GM12878 (cell line): ENCODE results near the gene MED25. TPM values are rescaled to one million over a fixed set of nuclear protein-coding genes. Genes with fewer than 3 reads are reported as not detected.

Experiments used
- ATF3 ChIP-seq: IDR thresholded peaks from 2 replicates; pipeline ENCODE4 v1.6.1; 2011; ENCODE audit warnings: low read depth, mild to moderate bottlenecking, low read length, moderate library complexity, borderline replicate concordance; ENCODE audit errors: extremely low read depth
- ATF7 ChIP-seq: fragments of 450-650 bp; IDR thresholded peaks from 2 replicates; pipeline ENCODE4 v1.6.1; 2016; ENCODE audit warnings: low read depth, mild to moderate bottlenecking
- BACH1 ChIP-seq: fragments of 450-650 bp; IDR thresholded peaks from 2 replicates; pipeline ENCODE4 v1.6.1; 2017; ENCODE audit warnings: mild to moderate bottlenecking, borderline replicate concordance
- BCLAF1 ChIP-seq: fragments of 450-650 bp; IDR thresholded peaks from 2 replicates; pipeline ENCODE4 v1.6.1; 2017; ENCODE audit warnings: antibody characterized with exemption, mild to moderate bottlenecking, moderate library complexity
- CBFB ChIP-seq: IDR thresholded peaks from 2 replicates; pipeline ENCODE4 v1.6.1; 2016; ENCODE audit warnings: antibody characterized with exemption, low read depth
- EGR1 ChIP-seq, 2 experiments: IDR thresholded peaks; 1 replicate in 1 of 2; 2 replicates in 1 of 2; pipeline ENCODE4 v1.6.1; 2011 to 2012; ENCODE audit warnings: low read depth in 2 of 2, low read length in 2 of 2, borderline replicate concordance in 1 of 2, mild to moderate bottlenecking in 1 of 2, moderate library complexity in 1 of 2
- ESRRA ChIP-seq: IDR thresholded peaks from 2 replicates; pipeline ENCODE4 v1.6.1; 2012; ENCODE audit warnings: mild to moderate bottlenecking, low read length, improper control_type of control experiment
- EZH2 ChIP-seq: IDR thresholded peaks from 2 replicates; pipeline ENCODE4 v1.6.1; 2012; ENCODE audit warnings: low read depth, mild to moderate bottlenecking, control low read depth, inconsistent platforms, low read length, borderline replicate concordance; ENCODE audit not compliant: control insufficient read depth
- GABPA ChIP-seq: IDR thresholded peaks from 2 replicates; pipeline ENCODE4 v1.6.1; 2014; ENCODE audit warnings: antibody characterized with exemption, low read depth, mild to moderate bottlenecking, inconsistent platforms
- GATAD2B ChIP-seq: fragments of 450-650 bp; conservative IDR thresholded peaks from 2 replicates; pipeline ENCODE4 v1.6.1; 2017; ENCODE audit warnings: low read depth, mild to moderate bottlenecking, moderate library complexity
- HCFC1 ChIP-seq: fragments of 150-350 bp; IDR thresholded peaks from 2 replicates; pipeline ENCODE4 v1.6.1; 2014; ENCODE audit warnings: low read length
- HDAC2 ChIP-seq: fragments of 200-600 bp; sonication (generic); IDR thresholded peaks from 2 replicates; pipeline ENCODE4 v1.6.1; 2017
- HDGF ChIP-seq: fragments of 450-650 bp; IDR thresholded peaks from 2 replicates; pipeline ENCODE4 v1.6.1; 2016; ENCODE audit warnings: antibody characterized with exemption
- IKZF2 ChIP-seq, 2 experiments: fragments of 450-650 bp; IDR thresholded peaks; 2 replicates each; pipeline ENCODE4 v1.6.1; 2017; ENCODE audit warnings: mild to moderate bottlenecking in 2 of 2, moderate library complexity in 2 of 2
- KAT2A ChIP-seq: conservative IDR thresholded peaks from 2 replicates; pipeline ENCODE4 v1.6.1; 2011; ENCODE audit warnings: low read depth, low read length; ENCODE audit not compliant: control insufficient read depth
- NFYA ChIP-seq: IDR thresholded peaks from 2 replicates; pipeline ENCODE4 v1.6.1; 2011; ENCODE audit warnings: low read depth, mild to moderate bottlenecking, low read length, improper control_type of control experiment, borderline replicate concordance
- PAX5 ChIP-seq: IDR thresholded peaks from 2 replicates; pipeline ENCODE4 v1.6.1; 2011; ENCODE audit warnings: low read depth, low read length, borderline replicate concordance
- RELB ChIP-seq: fragments of 450-650 bp; IDR thresholded peaks from 2 replicates; pipeline ENCODE4 v1.6.1; 2017; ENCODE audit warnings: low read depth, mild to moderate bottlenecking, moderate library complexity
- SMAD1 ChIP-seq: fragments of 450-650 bp; IDR thresholded peaks from 2 replicates; pipeline ENCODE4 v1.6.1; 2018; ENCODE audit warnings: mild to moderate bottlenecking, low read depth; ENCODE audit not compliant: partially characterized antibody
- WRNIP1 ChIP-seq: IDR thresholded peaks from 2 replicates; pipeline ENCODE4 v1.6.1; 2011; ENCODE audit warnings: low read depth, low read length, improper control_type of control experiment, borderline replicate concordance
- YBX1 ChIP-seq: fragments of 450-650 bp; IDR thresholded peaks from 2 replicates; pipeline ENCODE4 v1.6.1; 2016; ENCODE audit warnings: antibody characterized with exemption
- ZNF217 ChIP-seq: fragments of 450-650 bp; IDR thresholded peaks from 2 replicates; pipeline ENCODE4 v1.6.1; 2017; ENCODE audit warnings: antibody characterized with exemption, mild to moderate bottlenecking
- polyA plus RNA-seq, 11 experiments: library from polyadenylated mRNA; depleted of rRNA in 4 of 11; unstranded in 6 of 11; stranded (reverse) in 5 of 11; fragments of >200 nt; fragmentation: Nextera tagmentation in 4 of 11; fragmentation: Illumina TruSeq in 1 of 11; extraction: Ambion mirVana in 4 of 11; extraction: Trizol in 1 of 11; gene quantifications; 1 replicate in 1 of 11; 2 replicates in 10 of 11; pipeline versions ENCODE4 v1.2.1 to v1.2.3, GENCODE V29; 2011 to 2016; ENCODE audit warnings: inconsistent platforms in 2 of 11, missing spikeins in 2 of 11, low read depth in 1 of 11
- total RNA-seq, 4 experiments: library from RNA; depleted of rRNA in 3 of 4; stranded (reverse); fragments of >200 nt in 3 of 4; fragmentation: Illumina TruSeq in 1 of 4; extraction: Trizol in 1 of 4; gene quantifications; 2 replicates each; pipeline versions ENCODE4 v1.2.1 to v1.2.3, GENCODE V29; 2013 to 2021
- TF ChIP-seq, protein P1 (sequence below): fragments of 450-650 bp; formaldehyde crosslinking; IDR thresholded peaks from 2 replicates; pipeline ENCODE4 v1.4.0; 2022; ENCODE audit warnings: mild to moderate bottlenecking, moderate library complexity

MED25 gene
- total and polyA plus RNA-seq, 10 of the 15 experiments (the other 5 are each of a cell fraction or from before 2014, with no cell fraction given): 3.5 to 53.9 (median 17.1) TPM

- TF ChIP-seq BACH1 (peak; percentile 75), GATAD2B (peak; percentile 90), HDAC2 (no peak), WRNIP1 (no peak), BCLAF1 (no peak), RELB (peak; percentile 90), HDGF (peak; percentile 76; the same call in 1 of the 2 replicates), SMAD1 (no peak), NFYA (no peak), YBX1 (no peak), EGR1 (IDR thresholded peaks at IDR 0.05; ENCODE audit: borderline replicate concordance in 1 of 2, low read depth in 2 of 2, low read length in 2 of 2) (peak in 1 of 2 experiments; percentile 88; a peak in 2 of 3 replicates), ATF3 (no peak), ATF7 (0 out of 2 replicates have a peak, but pooled peaks have one; percentile 8), IKZF2 (IDR thresholded peaks at IDR 0.05) (no peak), EZH2 (no peak), CBFB (no peak), PAX5 (peak; percentile 5; the same call in 1 of the 2 replicates), GABPA (peak; percentile 95), ESRRA (no peak), KAT2A (no peak), HCFC1 (peak; percentile 46), ZNF217 (no peak)
- TF ChIP-seq, protein P1, sequence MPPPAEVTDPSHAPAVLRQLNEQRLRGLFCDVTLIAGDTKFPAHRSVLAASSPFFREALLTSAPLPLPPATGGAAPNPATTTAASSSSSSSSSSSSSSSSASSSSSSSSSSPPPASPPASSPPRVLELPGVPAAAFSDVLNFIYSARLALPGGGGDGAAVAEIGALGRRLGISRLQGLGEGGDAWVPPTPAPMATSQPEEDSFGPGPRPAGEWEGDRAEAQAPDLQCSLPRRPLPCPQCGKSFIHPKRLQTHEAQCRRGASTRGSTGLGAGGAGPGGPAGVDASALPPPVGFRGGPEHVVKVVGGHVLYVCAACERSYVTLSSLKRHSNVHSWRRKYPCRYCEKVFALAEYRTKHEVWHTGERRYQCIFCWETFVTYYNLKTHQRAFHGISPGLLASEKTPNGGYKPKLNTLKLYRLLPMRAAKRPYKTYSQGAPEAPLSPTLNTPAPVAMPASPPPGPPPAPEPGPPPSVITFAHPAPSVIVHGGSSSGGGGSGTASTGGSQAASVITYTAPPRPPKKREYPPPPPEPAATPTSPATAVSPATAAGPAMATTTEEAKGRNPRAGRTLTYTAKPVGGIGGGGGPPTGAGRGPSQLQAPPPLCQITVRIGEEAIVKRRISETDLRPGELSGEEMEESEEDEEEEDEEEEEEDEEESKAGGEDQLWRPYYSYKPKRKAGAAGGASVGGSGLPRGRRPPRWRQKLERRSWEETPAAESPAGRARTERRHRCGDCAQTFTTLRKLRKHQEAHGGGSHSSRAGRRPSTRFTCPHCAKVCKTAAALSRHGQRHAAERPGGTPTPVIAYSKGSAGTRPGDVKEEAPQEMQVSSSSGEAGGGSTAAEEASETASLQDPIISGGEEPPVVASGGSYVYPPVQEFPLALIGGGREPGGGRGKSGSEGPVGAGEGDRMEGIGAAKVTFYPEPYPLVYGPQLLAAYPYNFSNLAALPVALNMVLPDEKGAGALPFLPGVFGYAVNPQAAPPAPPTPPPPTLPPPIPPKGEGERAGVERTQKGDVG (CRISPR knock-in tag): no peak
Observed at GRCh38 chr19:49866933-49867782, 49.1 kb downstream of the MED25 start, which contains the start of gene PNKP (continued).
